ENCODE results near the gene GIGYF2.
"Not testable (repeated sequence)": the region's sequence is repeated elsewhere in the genome, so short reads cannot be mapped to it uniquely, and the experiment has no call there.

The GIGYF2 gene

DNA sequence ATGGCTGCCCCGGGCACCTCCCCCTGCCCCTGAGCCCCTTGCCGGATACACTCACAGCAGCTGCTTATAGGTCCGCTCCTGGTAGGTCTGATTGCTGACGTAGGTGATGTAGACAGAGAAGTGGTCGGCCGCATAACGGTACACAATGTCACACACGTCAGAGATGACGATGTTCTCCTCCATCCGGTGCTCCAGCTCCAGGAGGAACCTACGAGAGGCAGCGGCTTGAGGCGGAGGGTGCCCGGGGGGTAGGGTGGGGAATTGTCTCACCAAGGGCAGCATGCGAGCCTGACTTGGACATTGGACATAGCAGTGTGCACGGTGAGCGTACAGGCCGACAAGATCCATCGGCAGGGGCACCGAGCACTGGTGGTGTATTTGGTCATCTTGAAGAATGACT is 195.7 kb downstream of the GIGYF2 start:
- no peak for DNase-seq (ENCODE audit: low read depth in 2 of 2, low spot score in 1 of 2)

DNA sequence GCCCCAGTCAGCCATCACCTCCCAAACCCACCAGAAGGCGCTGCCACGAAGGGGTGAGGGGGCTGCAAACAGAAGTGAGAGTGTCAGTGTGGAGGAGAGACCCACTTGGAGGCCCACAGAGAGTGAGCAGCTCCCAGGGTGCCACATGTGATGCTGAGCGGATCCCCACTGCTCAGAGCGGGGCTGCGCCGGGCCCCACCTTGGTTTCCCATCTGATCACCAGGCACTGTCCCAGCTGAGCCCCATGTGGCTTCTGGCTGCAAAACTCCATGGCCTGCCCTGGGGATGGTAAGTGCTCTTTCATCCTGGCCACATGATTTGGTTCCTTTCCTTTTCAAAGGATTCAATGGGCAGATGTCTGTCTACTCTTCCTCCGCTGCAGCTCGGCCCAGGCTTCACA is 196.7 kb downstream of the GIGYF2 start:
- no peak for DNase-seq (ENCODE audit: low read depth in 2 of 2, low spot score in 1 of 2)

DNA sequence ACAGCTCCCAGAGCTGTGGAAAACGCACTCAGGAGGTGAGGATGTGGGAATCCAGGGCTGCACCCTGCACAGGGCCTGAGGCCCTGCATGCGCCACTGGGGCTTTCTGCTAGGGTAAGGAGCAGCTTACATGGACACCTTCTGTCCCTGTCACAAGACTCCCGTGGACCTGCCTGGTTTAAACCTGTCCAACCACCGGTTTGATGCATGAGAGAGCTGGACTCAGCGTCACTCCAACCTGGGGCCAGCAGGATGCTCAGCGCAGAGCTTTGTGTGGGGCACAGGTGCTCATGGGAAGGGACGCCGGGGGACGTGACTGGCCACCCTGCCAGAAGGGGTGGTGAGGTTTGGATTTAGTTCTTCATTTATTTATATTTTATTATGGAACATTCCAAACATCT is 197.1 kb downstream of the GIGYF2 start:
- DNase-seq (ENCODE audit: low read depth in 2 of 2, low spot score in 1 of 2): no peak

- DNase-seq (ENCODE audit: low read depth in 2 of 2, low spot score in 1 of 2): no peak
Measured at GRCh38 chr2:232894746-232895145, 197.6 kb downstream of the GIGYF2 start.

DNA sequence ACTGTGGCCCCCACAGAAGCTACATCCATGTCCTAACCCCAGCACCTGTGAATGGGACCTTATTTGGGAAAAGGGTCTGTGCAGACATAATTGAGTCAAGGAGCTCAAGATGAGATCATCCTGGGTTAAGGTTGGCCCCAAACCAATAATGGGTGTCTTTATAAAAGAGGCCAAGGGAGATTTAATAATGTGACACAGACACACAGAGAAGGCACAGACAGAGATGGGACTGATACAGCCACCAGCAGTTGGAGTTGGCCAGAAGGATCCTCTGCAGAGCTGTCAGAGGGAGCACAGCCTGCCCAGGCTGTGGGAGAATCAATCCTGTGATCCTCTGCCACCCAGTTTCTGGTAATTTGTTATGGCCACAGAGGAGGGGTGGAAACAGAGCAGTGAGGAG is 199.0 kb downstream of the GIGYF2 start:
- no peak for DNase-seq (ENCODE audit: low read depth in 2 of 2, low spot score in 1 of 2)

GRCh38 chr2:232896720-232897597 is 199.8 kb downstream of the GIGYF2 start:
- no peak for DNase-seq (ENCODE audit: low read depth in 2 of 2, low spot score in 1 of 2)

DNA sequence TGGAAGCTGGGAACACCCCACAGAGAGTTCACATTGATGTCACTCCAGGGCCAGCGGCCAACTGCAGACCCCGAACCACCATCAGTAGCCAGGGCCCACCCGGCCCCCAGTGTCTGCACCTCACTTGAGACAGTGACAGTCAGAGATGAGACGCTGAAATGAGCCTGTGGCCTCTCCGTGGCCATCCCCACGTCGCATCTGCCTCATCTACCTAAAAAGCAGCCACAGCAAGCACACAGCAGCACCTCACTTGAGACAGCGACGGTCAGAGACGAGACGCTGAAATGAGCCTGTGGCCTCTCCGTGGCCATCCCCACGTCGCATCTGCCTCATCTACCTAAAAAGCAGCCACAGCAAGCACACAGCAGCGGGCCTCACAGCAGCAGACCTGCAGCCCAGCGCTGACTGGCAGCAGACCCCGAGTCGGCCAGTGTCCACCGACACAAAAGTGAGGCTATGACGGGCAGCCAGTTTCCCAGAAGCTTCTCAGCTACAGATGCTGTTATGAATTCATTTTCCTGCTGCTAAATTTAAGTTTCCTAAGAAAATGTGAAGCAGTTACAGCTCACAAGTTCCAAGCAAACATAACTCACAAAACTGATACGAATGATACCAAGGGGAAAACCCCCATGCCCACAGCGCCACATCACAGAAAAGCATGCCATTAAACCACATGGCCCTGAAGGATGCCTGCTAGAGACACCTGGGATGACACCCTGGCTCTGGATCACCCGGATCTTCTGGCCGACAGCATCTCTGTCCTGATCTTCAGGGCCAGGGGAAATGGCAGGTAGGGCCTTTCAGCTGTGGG is 200.7 kb downstream of the GIGYF2 start:
- no peak for DNase-seq (ENCODE audit: low read depth in 2 of 2, low spot score in 1 of 2)

GRCh38 chr2:232898592-232899543 is 201.7 kb downstream of the GIGYF2 start:
- DNase-seq (ENCODE audit: low read depth in 2 of 2, low spot score in 1 of 2): no peak

DNA sequence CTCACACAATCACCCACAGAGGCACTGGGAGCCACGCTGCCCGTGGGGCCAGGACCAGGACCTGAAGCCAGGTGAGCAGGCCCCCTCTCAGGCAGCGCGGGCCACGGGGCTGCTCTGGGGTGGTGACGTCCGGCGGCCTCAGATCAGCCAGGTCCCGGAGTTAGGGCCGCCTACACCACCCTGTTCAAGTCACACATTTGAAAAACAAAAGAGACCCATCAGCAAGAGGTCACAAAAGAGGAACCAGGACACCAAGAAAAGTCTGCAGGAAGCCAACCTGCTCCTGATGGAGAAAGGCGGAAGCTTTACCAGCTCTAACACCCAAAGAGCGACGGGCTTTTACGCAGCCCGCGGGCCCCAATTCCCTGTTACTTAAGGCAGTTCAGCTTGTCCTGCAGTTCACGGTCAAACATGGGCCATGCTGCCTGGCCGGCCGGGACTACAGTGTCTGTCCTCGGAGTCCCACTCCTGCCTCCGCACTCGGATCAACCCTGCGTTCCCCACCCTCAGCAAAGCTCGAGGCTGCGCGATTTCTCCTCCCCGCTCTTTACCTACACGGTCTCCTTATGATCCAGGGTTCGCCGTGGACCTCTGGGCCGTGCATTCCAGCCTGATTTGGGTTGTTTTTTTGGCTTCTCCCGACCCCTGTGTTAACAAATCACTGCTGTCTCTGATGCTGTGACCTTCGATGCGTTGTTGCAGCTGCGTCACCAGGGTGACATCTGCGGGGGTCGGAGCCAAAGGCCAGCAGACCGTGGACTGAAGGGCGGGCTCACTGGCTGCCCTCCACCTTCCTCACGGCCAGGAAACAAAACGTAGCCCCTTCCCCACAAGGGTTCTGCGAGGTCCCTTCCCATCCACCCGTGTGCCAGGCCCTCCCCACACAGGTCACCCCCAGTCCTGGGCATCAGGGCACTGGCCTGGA is 203.9 kb downstream of the GIGYF2 start:
- DNase-seq (ENCODE audit: low read depth in 2 of 2, low spot score in 1 of 2): no peak

DNA sequence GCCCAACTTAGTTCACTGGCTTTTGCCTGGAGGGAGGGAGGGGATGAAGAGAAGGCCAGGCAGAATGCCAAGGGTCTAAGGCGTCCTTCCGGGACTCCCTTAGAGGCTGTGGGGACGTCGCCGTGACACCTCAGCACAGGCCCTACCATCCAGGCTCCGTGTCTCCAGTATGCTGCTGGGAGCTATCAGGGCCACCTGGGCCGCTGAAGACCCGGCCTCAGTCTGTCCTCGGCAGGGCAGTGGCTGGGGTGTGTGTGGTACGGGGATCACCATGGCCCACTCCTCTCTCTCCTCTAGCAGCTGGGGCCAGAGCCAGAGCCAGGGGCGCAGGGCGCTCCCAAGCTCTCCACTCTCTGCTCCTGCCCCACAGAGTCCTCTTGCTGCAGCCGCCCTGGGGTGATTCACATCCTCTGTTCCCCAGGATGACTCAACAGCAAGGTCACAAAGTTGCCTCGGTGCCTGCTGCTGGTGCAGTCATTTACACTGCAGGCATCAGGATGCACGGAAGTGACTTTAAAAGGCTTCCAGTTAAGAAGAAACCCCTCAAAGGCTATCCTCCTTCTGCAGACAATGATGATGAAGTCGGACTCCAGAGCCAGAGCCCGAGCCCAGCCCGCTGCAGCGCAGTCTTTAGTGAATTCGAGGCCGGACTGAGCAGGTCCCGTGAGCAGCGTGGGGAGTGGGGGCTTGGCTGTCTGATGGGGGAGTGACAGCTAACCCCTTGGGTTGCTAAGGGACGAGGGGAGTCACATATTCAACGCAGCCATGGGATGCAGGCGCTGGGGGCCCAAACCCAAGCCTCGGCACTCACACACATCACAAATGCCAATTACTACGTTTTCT is 204.8 kb downstream of the GIGYF2 start:
- DNase-seq (ENCODE audit: low read depth in 2 of 2, low spot score in 1 of 2): no peak

DNA sequence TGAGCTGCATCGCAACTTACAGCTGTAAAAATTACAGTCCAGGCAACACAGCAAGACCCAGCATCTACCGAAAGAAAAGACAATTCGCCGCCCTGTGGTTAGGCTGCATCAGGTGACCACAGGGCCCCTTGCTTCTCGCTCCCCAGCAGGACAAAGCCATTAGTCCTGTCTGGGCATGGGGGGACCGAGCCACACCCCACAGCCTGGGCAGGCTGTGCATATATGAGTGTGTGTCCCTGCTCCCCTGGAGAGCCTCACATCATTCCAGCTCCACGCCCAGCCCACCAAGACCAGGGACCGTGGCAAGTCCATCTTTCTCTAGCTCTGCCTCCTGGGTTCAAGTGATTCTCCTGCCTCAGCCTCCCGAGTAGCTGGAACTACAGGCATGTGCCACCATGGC is 206.9 kb downstream of the GIGYF2 start:
- DNase-seq (ENCODE audit: low read depth in 2 of 2, low spot score in 1 of 2): no peak

DNA sequence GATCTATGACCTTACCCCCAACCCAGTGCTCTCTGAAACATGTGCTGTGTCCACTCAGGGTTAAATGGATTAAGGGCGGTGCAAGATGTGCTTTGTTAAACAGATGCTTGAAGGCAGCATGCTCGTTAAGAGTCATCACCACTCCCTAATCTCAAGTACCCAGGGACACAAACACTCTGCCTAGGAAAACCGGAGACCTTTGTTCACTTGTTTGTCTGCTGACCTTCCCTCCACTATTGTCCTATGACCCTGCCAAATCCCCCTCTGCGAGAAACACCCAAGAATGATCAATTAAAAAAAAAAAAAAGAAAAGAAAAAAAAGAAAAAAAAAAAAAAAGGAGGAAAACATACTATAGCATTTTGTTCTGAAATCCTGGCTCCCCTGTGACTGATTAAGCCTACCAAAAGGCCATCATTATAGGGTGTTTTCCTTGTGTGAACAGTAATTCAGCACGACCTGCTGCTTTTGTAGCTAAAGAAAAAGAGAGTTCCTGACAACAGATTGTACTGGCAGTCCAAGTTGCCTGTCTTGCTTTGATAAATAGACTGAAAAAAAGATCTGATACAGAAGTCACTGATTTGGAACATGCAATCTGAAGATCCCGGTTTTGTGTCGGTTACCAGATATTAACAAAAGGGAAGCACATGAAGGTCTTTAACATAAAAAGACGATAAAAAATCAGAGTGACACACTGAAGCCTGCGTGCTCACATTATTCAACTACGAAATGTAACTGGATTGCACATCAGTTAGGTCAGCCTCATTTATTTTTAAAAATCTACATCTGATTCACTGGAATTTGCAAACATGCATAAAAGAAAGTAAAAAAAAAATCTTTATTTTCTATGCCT is 210.0 kb downstream of the GIGYF2 start:
- DNase-seq (ENCODE audit: low read depth in 2 of 2, low spot score in 1 of 2): not testable (repeated sequence)

- DNase-seq (ENCODE audit: low read depth in 2 of 2, low spot score in 1 of 2): not testable (repeated sequence)
Measured at GRCh38 chr2:232907718-232908085, 210.6 kb downstream of the GIGYF2 start.

DNA sequence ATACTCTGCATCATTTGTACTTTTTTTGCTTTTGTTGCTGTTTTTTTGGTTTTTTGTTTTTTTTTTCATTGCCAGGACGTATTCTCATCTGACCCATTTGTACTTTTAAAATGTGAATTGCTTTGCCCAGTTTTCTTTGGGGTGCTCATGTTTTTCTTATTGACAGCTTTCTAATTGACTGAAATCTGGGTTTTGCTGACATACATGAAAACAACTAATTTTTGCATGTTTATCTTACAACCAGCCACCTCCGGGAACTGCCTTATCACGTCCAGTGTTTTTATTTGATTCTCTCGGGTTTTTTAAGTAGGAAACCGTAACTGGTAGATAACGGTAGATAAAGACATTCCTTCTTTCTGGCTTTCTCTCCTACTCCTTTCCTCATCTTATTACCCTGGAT is 211.6 kb downstream of the GIGYF2 start:
- DNase-seq (ENCODE audit: low read depth in 2 of 2, low spot score in 1 of 2): no peak

All from stimulated activated CD8-positive, alpha-beta memory T cell treated with anti-CD3 and anti-CD28 coated beads, Interleukin-4, amount 100 ng/mL, for 4 hours (primary cell).